Measurements from ENCODE around the gene SLC7A8. TPM values are rescaled to one million over a fixed set of nuclear protein-coding genes. Genes with fewer than 3 reads are reported as not detected.

The SLC7A8 gene
- total RNA-seq, 1 donor from 2014 or later, result 56.5 TPM

GRCh38 chr14:23093991-23094665, 89.3 kb downstream of the SLC7A8 start:
- Histone ChIP-seq H3K4me2 (peak overlapping the region; percentile 97), H3K79me2 (ENCODE audit: low read depth) (peaks cover 89% of the 10 kb centered on the region), H3K9ac (peak overlapping the region; percentile 97), H3K27ac (peak overlapping the region; percentile 94), H2AFZ (replicated peaks) (peak overlapping the region; percentile 98), H3K9me3 (ENCODE audit: low read depth) (no peaks in the 10 kb centered on the region), H3K4me1 (peaks cover 14% of the 10 kb centered on the region), H3K27me3 (no peaks in the 10 kb centered on the region), H3F3A (ENCODE audit: low read depth) (peaks cover 35% of the 10 kb centered on the region), H3K4me3 (peak overlapping the region; percentile 92), H4K20me1 (ENCODE audit: low read depth) (peaks cover 51% of the 10 kb centered on the region), H3K36me3 (peaks cover 11% of the 10 kb centered on the region)
- Mint-ChIP-seq H3K27ac (no peak overlapping the region), H3K36me3 (peaks cover 29% of the 10 kb centered on the region), H3K4me3 (no peak overlapping the region), H3K9me3 (no peaks in the 10 kb centered on the region), H3K4me1 (peaks cover 20% of the 10 kb centered on the region), H3K27me3 (ENCODE audit: insufficient read depth, low read depth) (no peaks in the 10 kb centered on the region)
- no peak for TF ChIP-seq EZH2 (IDR thresholded peaks at IDR 0.05)
- peak; percentile 41 for TF ChIP-seq CTCF (IDR thresholded peaks at IDR 0.05)
- DNase-seq (ENCODE audit: low spot score), result no peak

GRCh38 chr14:23093526-23093925, 89.9 kb downstream of the SLC7A8 start:
- Histone ChIP-seq H3F3A (ENCODE audit: low read depth) (peaks cover 35% of the 10 kb centered on the region), H3K36me3 (peaks cover 16% of the 10 kb centered on the region), H3K27me3 (no peaks in the 10 kb centered on the region), H3K9ac (peak overlapping the region; percentile 97), H3K79me2 (ENCODE audit: low read depth) (peaks cover 87% of the 10 kb centered on the region), H4K20me1 (ENCODE audit: low read depth) (peaks cover 54% of the 10 kb centered on the region), H3K4me3 (peak overlapping the region; percentile 92), H3K4me2 (peak overlapping the region; percentile 97), H2AFZ (replicated peaks) (no peak overlapping the region), H3K4me1 (peaks cover 14% of the 10 kb centered on the region), H3K9me3 (ENCODE audit: low read depth) (no peaks in the 10 kb centered on the region), H3K27ac (no peak overlapping the region)
- Mint-ChIP-seq H3K27me3 (ENCODE audit: insufficient read depth, low read depth) (no peaks in the 10 kb centered on the region), H3K36me3 (peaks cover 25% of the 10 kb centered on the region), H3K4me1 (peaks cover 20% of the 10 kb centered on the region), H3K9me3 (no peaks in the 10 kb centered on the region), H3K4me3 (no peak overlapping the region), H3K27ac (no peak overlapping the region)
- TF ChIP-seq EZH2phosphoT487 (IDR thresholded peaks at IDR 0.05) (no peak), CTCF (IDR thresholded peaks at IDR 0.05) (no peak), EZH2 (IDR thresholded peaks at IDR 0.05) (no peak)
- no peak for DNase-seq (ENCODE audit: low spot score)

GRCh38 chr14:23093104-23093503, 90.4 kb downstream of the SLC7A8 start:
- Histone ChIP-seq H3K9me3 (ENCODE audit: low read depth) (no peaks in the 10 kb centered on the region), H3K4me1 (peaks cover 14% of the 10 kb centered on the region), H2AFZ (replicated peaks) (no peak overlapping the region), H3K36me3 (peaks cover 20% of the 10 kb centered on the region), H3K79me2 (ENCODE audit: low read depth) (peaks cover 87% of the 10 kb centered on the region), H3K27ac (no peak overlapping the region), H3K4me2 (peak overlapping the region; percentile 97), H3K9ac (peak overlapping the region; percentile 97), H3K4me3 (peak overlapping the region; percentile 92), H3K27me3 (no peaks in the 10 kb centered on the region), H3F3A (ENCODE audit: low read depth) (peaks cover 35% of the 10 kb centered on the region), H4K20me1 (ENCODE audit: low read depth) (peaks cover 56% of the 10 kb centered on the region)
- peaks cover 25% of the 10 kb centered on the region for H3K36me3 Mint-ChIP-seq
- DNase-seq (ENCODE audit: low spot score), result no peak
- H3K27me3 Mint-ChIP-seq (ENCODE audit: insufficient read depth, low read depth), result no peaks in the 10 kb centered on the region
- no peak for TF ChIP-seq EZH2 (IDR thresholded peaks at IDR 0.05)
- no peak for TF ChIP-seq CTCF (IDR thresholded peaks at IDR 0.05)
- H3K4me1 Mint-ChIP-seq, result peaks cover 20% of the 10 kb centered on the region
- H3K4me3 Mint-ChIP-seq, result no peak overlapping the region
- H3K9me3 Mint-ChIP-seq, result no peaks in the 10 kb centered on the region
- no peak overlapping the region for H3K27ac Mint-ChIP-seq

All from neural progenitor cell (in vitro differentiated cells).